Brain microvascular endothelial cell (primary cell): Measurements from ENCODE around the gene FAM240A.

Experiments used
- DNase-seq: peaks from one replicate; pipeline ENCODE4 v3.0.0-alpha.2; 2020
- H3K27ac ChIP-seq: fragments of 250-450 bp; sonication (Bioruptor Pico); 2 replicates; pipeline ENCODE4 v1.5.1; 2020; ENCODE audit warnings: mild to moderate bottlenecking, moderate library complexity
- H3K27me3 ChIP-seq: fragments of 250-450 bp; sonication (Bioruptor Pico); replicated peaks from 2 replicates; pipeline ENCODE4 v1.5.1; 2020; ENCODE audit warnings: mild to moderate bottlenecking
- H3K36me3 ChIP-seq: fragments of 250-450 bp; sonication (Bioruptor Pico); replicated peaks from 2 replicates; pipeline ENCODE4 v1.5.1; 2020; ENCODE audit warnings: mild to moderate bottlenecking
- H3K4me3 ChIP-seq: 2 replicates; pipeline ENCODE4 v1.5.1; 2011; ENCODE audit warnings: low read depth, mild to moderate bottlenecking, control low read depth, low read length, moderate library complexity
- CTCF ChIP-seq: IDR thresholded peaks from 2 replicates; pipeline ENCODE4 v1.5.1; 2011; ENCODE audit warnings: low read depth, mild to moderate bottlenecking, moderate library complexity, low read length, control low read depth, inconsistent platforms; ENCODE audit errors: missing control alignments
- in situ Hi-C: cut with HindIII; loops from 2 replicates; pipeline ENCODE4 v1.10.0; 2017; ENCODE audit warnings: low sequenced_read_pairs, low pct_ligation_motif_present

FAM240A gene

GRCh38 chr3:46617941-46618340 lies 5.6 kb downstream of the FAM240A start:
- no peak overlapping the region for H3K27ac ChIP-seq
- H3K36me3 ChIP-seq: no peaks in the 10 kb centered on the region
- no peak overlapping the region for H3K4me3 ChIP-seq
- in situ Hi-C loops: no loop called here
- no peak for DNase-seq
- H3K27me3 ChIP-seq: no peaks in the 10 kb centered on the region
- no peak for TF ChIP-seq CTCF

- Histone ChIP-seq H3K27me3 (no peaks in the 10 kb centered on the region), H3K4me3 (no peak overlapping the region), H3K36me3 (no peaks in the 10 kb centered on the region), H3K27ac (no peak overlapping the region)
- TF ChIP-seq CTCF: no peak
- in situ Hi-C loops: no loop called here
- DNase-seq: no peak
Measured at GRCh38 chr3:46619845-46620778, 7.8 kb downstream of the FAM240A start.

- no peak overlapping the region for H3K4me3 ChIP-seq
- TF ChIP-seq CTCF: no peak
- in situ Hi-C loops: no loop called here
- H3K27ac ChIP-seq: no peak overlapping the region
- DNase-seq: no peak
- H3K36me3 ChIP-seq: no peaks in the 10 kb centered on the region
- no peaks in the 10 kb centered on the region for H3K27me3 ChIP-seq
Measured at GRCh38 chr3:46624533-46624932, 12.2 kb downstream of the FAM240A start.

DNA sequence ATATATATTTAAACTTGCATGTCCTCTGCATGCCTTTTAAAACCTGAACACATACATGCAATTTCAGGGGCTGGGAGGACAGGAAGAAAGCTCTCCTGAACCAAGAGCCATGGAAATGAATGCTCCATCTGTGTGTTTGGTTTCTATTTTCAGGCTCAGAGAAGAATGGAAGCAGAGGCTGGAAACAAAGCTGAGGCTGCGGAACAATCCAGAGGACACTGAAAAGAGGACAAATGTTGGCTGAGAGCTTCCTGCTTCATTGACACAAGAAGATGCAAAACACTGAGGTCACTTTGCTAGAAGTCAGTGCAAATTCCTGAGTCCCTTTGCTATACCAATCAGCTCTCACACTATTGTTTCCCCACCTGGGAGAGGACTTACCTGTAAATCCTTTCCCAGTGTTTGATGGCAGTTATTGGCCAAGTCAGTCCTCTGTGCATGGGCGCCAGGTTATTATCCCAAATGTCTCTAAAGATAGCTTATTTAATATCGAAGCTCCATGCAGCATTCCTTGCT lies 12.7 kb downstream of the FAM240A start:
- no peak for DNase-seq
- Histone ChIP-seq H3K36me3 (no peaks in the 10 kb centered on the region), H3K27me3 (no peaks in the 10 kb centered on the region), H3K27ac (no peak overlapping the region), H3K4me3 (no peak overlapping the region)
- in situ Hi-C loops: loop anchor here (25.0 kb wide), 1 partner anchor 138 kb away; the partner anchor contains the start of gene RTP3
- TF ChIP-seq CTCF: no peak

GRCh38 chr3:46626039-46626438 lies 13.7 kb downstream of the FAM240A start:
- no peak overlapping the region for H3K4me3 ChIP-seq
- in situ Hi-C loops: loop anchor here (25.0 kb wide), 1 partner anchor 139 kb away; the partner anchor contains the start of gene RTP3
- no peaks in the 10 kb centered on the region for H3K27me3 ChIP-seq
- no peak overlapping the region for H3K27ac ChIP-seq
- no peaks in the 10 kb centered on the region for H3K36me3 ChIP-seq
- DNase-seq: no peak
- no peak for TF ChIP-seq CTCF
